CD4-positive, alpha-beta T cell treated with Interleukin-4 for 1 hour (primary cell): ENCODE data around the gene PPP1R9B.
A peak's percentile ranks its signal among the peaks of the same experiment; 100 is the strongest.

Experiments used
- DNase-seq, 2 donors: peaks; one replicate each; pipeline ENCODE4 v3.0.0-alpha.2; 2020 to 2022

Gene PPP1R9B

DNA sequence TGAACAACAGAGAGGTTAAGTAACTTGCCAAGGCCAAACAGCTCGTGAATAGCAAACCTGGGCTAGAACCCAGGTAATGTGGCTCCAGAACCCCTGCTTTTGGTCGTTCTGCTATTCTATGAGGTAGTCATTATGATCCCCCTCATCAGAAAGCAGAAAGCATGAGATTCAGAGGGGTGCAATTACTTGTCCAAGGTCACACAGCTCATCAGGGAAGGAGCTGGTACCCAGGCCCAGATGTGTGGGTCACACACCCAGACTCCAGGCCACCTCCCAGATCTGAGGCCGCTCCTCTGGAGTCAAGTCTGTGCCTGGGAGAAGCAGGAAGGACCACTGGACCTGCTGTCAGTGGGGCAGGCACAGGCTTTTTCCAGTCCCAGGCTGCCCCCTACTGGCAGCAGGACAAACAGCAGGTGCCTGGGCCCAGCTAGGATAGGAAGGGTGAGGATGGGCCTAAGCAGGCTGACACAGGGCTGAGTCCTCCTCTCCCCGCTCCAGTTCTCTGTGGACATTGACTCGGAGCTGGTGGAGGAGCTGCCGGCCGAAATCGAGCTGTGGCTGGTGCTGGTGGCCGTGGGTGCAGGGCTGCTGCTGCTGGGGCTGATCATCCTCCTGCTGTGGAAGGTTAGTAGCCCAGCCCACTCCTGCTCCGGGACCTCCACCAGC is 63.1 kb downstream of the PPP1R9B start:
- peak; percentile 70 to 80 for DNase-seq
